Epithelial cell of proximal tubule (primary cell): ENCODE results near the gene RAB7A. TPM values are rescaled to one million over a fixed set of nuclear protein-coding genes. Genes with fewer than 3 reads are reported as not detected.
A peak's percentile ranks its signal among the peaks of the same experiment; 100 is the strongest.

ENCODE experiments used
- DNase-seq: peaks from one replicate; pipeline ENCODE4 v3.0.0-alpha.2; 2011; ENCODE audit warnings: low read depth
- H3K4me3 ChIP-seq: 2 replicates; pipeline ENCODE4 v1.5.1; 2011; ENCODE audit warnings: low read depth, mild to moderate bottlenecking, low read length
- total RNA-seq: library from RNA; depleted of rRNA; stranded (reverse); fragments of >200 nt; gene quantifications from 2 replicates; pipeline ENCODE4 v1.2.3, GENCODE V29; 2015
- TF ChIP-seq, protein P1 (sequence below): conservative IDR thresholded peaks from 2 replicates; pipeline ENCODE4 v1.5.1; 2012; ENCODE audit warnings: low read depth, mild to moderate bottlenecking, low read length

Gene RAB7A
- total RNA-seq, 1 donor from 2014 or later = 55.6 TPM

DNA sequence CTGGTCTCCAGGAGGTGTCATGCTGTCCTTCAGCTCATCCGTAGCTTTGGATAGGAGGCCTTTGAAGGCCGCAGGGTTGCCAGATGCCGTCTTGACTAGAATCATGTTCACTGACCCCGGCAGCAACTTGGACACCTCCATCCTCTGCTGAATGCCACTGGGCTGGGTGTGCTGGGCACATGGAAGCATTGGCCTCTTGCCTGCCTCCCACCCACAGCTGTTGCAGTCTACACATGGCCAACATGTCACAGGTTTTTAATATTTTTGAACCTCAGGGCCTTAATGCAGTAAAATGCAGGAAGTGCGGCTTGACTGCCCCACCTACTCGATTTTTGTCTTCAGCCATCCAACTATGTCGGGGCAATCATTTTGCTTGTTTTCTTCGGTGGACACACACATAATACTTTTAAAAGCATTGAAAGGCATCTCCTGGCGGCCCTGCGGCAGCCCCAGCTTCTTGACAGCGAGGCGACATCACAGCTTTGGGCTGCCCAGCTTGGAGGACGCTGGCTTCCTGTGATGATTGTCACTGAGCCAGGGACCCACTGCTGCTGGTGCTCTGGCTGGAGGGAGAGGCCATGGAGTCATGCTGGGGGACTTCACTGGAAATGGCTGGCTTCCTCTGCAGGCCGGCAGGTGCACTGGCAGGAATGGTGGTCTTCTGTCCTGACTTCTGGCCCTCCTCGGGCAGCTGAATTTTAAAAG is 121.8 kb downstream of the RAB7A start:
- DNase-seq = no peak
- no peak overlapping the region for H3K4me3 ChIP-seq
- TF ChIP-seq, protein P1, sequence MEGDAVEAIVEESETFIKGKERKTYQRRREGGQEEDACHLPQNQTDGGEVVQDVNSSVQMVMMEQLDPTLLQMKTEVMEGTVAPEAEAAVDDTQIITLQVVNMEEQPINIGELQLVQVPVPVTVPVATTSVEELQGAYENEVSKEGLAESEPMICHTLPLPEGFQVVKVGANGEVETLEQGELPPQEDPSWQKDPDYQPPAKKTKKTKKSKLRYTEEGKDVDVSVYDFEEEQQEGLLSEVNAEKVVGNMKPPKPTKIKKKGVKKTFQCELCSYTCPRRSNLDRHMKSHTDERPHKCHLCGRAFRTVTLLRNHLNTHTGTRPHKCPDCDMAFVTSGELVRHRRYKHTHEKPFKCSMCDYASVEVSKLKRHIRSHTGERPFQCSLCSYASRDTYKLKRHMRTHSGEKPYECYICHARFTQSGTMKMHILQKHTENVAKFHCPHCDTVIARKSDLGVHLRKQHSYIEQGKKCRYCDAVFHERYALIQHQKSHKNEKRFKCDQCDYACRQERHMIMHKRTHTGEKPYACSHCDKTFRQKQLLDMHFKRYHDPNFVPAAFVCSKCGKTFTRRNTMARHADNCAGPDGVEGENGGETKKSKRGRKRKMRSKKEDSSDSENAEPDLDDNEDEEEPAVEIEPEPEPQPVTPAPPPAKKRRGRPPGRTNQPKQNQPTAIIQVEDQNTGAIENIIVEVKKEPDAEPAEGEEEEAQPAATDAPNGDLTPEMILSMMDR = no peak

DNA sequence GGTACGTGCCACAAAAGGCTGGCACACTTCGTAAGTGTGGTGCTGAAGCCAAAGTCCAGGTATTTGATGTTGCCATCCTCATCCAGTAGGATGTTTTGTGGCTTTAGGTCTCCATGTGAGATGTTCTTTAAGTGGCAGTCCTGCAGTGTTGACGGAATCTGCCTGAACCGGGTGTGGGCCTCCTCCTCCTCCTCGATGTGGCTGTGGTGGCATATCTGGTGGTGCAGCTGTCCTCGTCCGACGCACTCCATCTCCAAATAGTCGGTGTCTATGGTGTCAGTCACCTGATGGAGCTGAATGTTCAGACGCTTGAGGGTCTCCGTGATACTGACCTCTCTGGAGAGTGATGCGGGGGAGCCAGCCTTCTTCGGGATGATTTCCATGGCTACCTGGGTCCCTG is 123.0 kb downstream of the RAB7A start:
- TF ChIP-seq, protein P1 = no peak
- no peak for DNase-seq
- H3K4me3 ChIP-seq = no peak overlapping the region

DNA sequence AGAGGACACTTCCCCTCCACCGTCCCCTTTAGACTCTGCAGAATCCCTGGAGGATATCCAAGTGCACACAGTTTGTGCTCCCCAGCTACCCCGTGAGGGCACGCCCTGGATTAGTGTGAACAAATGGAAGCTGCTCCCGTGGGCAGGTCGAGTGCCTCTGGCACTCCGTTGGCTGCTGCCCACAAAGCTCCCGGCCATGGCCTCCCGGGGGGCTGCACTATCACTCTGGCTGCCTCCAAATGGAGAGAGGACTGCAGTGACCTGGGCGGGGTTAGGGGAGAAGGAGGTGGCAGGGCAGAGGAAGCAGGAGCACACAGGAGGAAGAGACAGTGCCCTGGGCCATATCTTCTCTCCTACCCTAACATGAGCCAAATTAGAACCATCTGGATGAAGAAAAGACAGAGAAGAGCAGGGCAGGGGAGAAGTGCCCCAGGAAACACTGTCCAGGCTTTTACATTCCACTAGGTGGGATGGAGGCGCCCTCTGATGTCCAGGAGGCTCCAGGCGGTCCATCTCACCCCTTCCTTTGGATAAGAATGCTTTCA is 124.0 kb downstream of the RAB7A start:
- TF ChIP-seq, protein P1 = peak; percentile 12
- DNase-seq = no peak
- no peak overlapping the region for H3K4me3 ChIP-seq

DNA sequence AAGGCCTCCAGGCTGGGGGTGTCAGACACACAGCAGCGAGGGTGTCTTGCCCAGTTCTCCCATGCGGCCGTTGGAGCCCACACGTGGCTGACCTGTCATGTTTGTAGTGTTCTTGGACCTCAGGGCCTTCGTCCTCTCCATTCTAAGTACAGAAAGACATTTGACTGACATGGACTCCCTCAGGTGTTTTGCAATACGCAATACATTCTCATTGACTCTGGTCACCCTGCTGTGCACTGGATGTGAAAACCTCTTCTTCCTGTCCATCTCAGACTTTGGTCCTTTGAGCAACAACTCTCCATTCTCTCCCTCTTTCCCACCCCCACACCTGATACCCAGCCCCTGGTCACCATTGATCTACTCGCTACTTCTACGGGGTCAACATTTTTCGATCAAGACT is 124.6 kb downstream of the RAB7A start:
- no peak for DNase-seq
- no peak overlapping the region for H3K4me3 ChIP-seq
- TF ChIP-seq, protein P1 = no peak

DNA sequence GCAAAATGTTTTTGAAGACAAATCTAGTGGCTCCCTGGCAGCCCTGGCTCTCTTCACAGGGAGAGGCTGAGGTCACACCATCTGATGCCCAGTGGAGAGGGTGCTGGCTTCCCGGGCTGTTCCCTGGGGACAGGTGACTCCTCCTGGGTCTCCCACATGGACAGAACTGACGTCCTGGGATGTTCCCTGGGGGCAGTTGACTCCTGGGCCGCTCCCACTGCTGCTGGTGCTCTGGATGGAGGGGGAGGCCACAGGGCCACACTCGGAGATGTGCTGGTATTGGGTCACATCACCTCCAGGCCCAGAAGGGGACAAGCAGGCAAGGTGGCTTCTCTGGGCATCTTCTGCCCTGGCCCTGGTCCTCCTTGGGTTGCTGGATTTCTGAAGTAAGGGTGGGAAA is 125.6 kb downstream of the RAB7A start:
- no peak for DNase-seq
- H3K4me3 ChIP-seq = no peak overlapping the region
- TF ChIP-seq, protein P1 = no peak

DNA sequence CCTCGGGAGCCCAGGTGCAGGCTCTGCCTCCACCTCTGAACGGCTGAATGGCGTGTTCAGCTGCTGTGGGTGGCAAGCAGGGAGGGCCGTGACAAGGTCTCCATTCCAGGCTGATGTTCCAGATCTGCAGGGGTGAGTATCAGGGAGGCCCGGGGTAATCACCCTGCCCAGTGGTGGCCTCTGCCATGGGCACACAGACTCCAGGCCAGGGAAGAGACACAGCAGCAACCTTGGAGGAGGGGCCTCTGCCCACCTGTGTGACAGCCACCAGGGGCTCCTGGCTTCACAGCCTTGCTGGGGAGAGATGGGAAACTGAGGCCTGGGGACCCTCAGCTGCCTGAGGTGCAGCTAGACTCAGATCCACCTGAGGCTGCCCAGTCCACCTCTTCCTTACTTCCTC is 127.8 kb downstream of the RAB7A start:
- DNase-seq = no peak
- TF ChIP-seq, protein P1 = no peak
- no peak overlapping the region for H3K4me3 ChIP-seq

DNA sequence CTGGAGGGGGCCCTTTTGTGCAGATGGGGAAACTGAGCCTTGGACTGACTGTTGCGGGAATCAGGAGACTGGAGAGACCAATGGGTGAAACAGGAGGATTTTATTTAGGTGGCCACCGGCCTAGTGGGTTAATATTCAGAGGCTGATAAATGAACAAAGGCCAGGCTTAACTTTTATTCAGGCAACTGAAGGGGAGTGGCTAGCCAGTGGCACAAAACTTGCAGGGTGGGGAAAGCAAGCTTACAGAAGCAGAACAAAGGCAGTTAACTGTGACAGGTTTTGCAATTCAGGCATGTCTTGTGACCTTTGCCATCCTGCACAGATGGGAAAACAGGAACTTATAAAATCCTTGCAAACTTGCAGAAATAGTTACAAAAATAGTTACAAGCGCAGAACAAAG is 128.5 kb downstream of the RAB7A start:
- DNase-seq = peak; percentile 32
- H3K4me3 ChIP-seq = no peak overlapping the region
- TF ChIP-seq, protein P1 = no peak
